Mesenchymal stem cell (in vitro differentiated cells and primary cell): ENCODE results near the gene PTPRD.

Experiments
- DNase-seq: peaks from one replicate; pipeline ENCODE4 v3.0.0-alpha.2; 2013
- H2AFZ ChIP-seq: one replicate; pipeline ENCODE4 v1.6.1; 2013; ENCODE audit warnings: low read depth, mild to moderate bottlenecking, control low read depth, inconsistent platforms, low read length, moderate library complexity
- H2AK5ac ChIP-seq: 2 replicates; pipeline ENCODE4 v1.6.1; 2013; ENCODE audit warnings: low read length, moderate library complexity, mild to moderate bottlenecking, inconsistent platforms; ENCODE audit not compliant: severe bottlenecking
- H2BK120ac ChIP-seq: one replicate; pipeline ENCODE4 v1.6.1; 2013; ENCODE audit warnings: low read depth, mild to moderate bottlenecking, inconsistent platforms, low read length, moderate library complexity
- H2BK12ac ChIP-seq, 2 experiments: one replicate each; pipeline ENCODE4 v1.6.1; 2013; ENCODE audit warnings: inconsistent platforms in 2 of 2, low read length in 2 of 2, mild to moderate bottlenecking in 2 of 2, moderate library complexity in 2 of 2, control low read depth in 1 of 2
- H2BK15ac ChIP-seq: one replicate; pipeline ENCODE4 v1.6.1; 2013; ENCODE audit warnings: mild to moderate bottlenecking, low read depth, inconsistent platforms; ENCODE audit not compliant: poor library complexity, severe bottlenecking
- H2BK5ac ChIP-seq: 2 replicates; pipeline ENCODE4 v1.6.1; 2013; ENCODE audit warnings: low read depth, mild to moderate bottlenecking, low read length, control low read depth, inconsistent platforms; ENCODE audit not compliant: poor library complexity, severe bottlenecking
- H3K14ac ChIP-seq, 2 experiments: one replicate each; pipeline ENCODE4 v1.6.1; 2013; ENCODE audit warnings: inconsistent platforms in 2 of 2, low read length in 2 of 2, control low read depth in 1 of 2, mild to moderate bottlenecking in 1 of 2, moderate library complexity in 1 of 2
- H3K18ac ChIP-seq, 2 experiments: one replicate each; pipeline ENCODE4 v1.6.1; 2013; ENCODE audit warnings: inconsistent platforms in 2 of 2, low read length in 2 of 2, control low read depth in 1 of 2, low read depth in 1 of 2, mild to moderate bottlenecking in 1 of 2
- H3K23ac ChIP-seq, 2 experiments: one replicate each; pipeline ENCODE4 v1.6.1; 2013; ENCODE audit warnings: inconsistent platforms in 2 of 2, low read length in 2 of 2, mild to moderate bottlenecking in 2 of 2, moderate library complexity in 2 of 2, control low read depth in 1 of 2
- H3K27ac ChIP-seq: 2 replicates; pipeline ENCODE4 v1.5.1; 2013; ENCODE audit warnings: mild to moderate bottlenecking, moderate library complexity, low read length, control low read depth, inconsistent platforms; ENCODE audit not compliant: poor library complexity, severe bottlenecking
- H3K27me3 ChIP-seq, 2 experiments: 2 replicates each; pipeline versions ENCODE4 v1.6.1 to v1.7.0; 2013; ENCODE audit warnings: low read length in 2 of 2, mild to moderate bottlenecking in 2 of 2, moderate library complexity in 2 of 2, control low read depth in 1 of 2, inconsistent platforms in 1 of 2; ENCODE audit not compliant: control insufficient read depth in 1 of 2, insufficient read depth in 1 of 2
- H3K36me3 ChIP-seq, 2 experiments: 2 replicates each; pipeline versions ENCODE4 v1.6.1 to v1.7.0; 2013; ENCODE audit warnings: low read length in 2 of 2, control low read depth in 1 of 2, inconsistent platforms in 1 of 2, low read depth in 1 of 2, mild to moderate bottlenecking in 1 of 2; ENCODE audit not compliant: insufficient read depth in 2 of 2, control insufficient read depth in 1 of 2
- H3K4ac ChIP-seq, 2 experiments: one replicate each; pipeline ENCODE4 v1.6.1; 2013; ENCODE audit warnings: inconsistent platforms in 2 of 2, low read length in 2 of 2, mild to moderate bottlenecking in 2 of 2, moderate library complexity in 2 of 2, control low read depth in 1 of 2, low read depth in 1 of 2
- H3K4me1 ChIP-seq: 2 replicates; pipeline ENCODE4 v1.6.1; 2013; ENCODE audit warnings: low read depth, low read length, control low read depth; ENCODE audit not compliant: control insufficient read depth, insufficient read depth
- H3K4me2 ChIP-seq: 2 replicates; pipeline ENCODE4 v1.6.1; 2013; ENCODE audit warnings: low read length, mild to moderate bottlenecking, inconsistent platforms; ENCODE audit not compliant: poor library complexity, severe bottlenecking
- H3K4me3 ChIP-seq, 2 experiments: 2 replicates each; pipeline versions ENCODE4 v1.5.1 to v1.7.0; 2013; ENCODE audit warnings: low read length in 2 of 2, mild to moderate bottlenecking in 2 of 2, control low read depth in 1 of 2, low read depth in 1 of 2; ENCODE audit not compliant: insufficient read depth in 1 of 2
- H3K79me1 ChIP-seq: replicated peaks from 2 replicates; pipeline ENCODE4 v1.6.1; 2013; ENCODE audit warnings: mild to moderate bottlenecking, control low read depth, low read length, inconsistent platforms; ENCODE audit not compliant: poor library complexity, severe bottlenecking
- H3K9ac ChIP-seq: 2 replicates; pipeline ENCODE4 v1.7.0; 2013; ENCODE audit warnings: mild to moderate bottlenecking, low read length, moderate library complexity
- H3K9me3 ChIP-seq: 2 replicates; pipeline ENCODE4 v1.7.0; 2013; ENCODE audit warnings: mild to moderate bottlenecking, low read length; ENCODE audit not compliant: control insufficient read depth
- H4K8ac ChIP-seq: one replicate; pipeline ENCODE4 v1.6.1; 2013; ENCODE audit warnings: inconsistent platforms, mild to moderate bottlenecking, low read length, moderate library complexity
- H4K91ac ChIP-seq: one replicate; pipeline ENCODE4 v1.6.1; 2013; ENCODE audit warnings: mild to moderate bottlenecking, low read length, inconsistent platforms
- WGBS: methylation state at CpG from one replicate; pipeline ENCODE4 v1.1.7; 2013; ENCODE audit warnings: mixed read lengths; 5-methylcytosine and 5-hydroxymethylcytosine counted together

The PTPRD gene

DNA sequence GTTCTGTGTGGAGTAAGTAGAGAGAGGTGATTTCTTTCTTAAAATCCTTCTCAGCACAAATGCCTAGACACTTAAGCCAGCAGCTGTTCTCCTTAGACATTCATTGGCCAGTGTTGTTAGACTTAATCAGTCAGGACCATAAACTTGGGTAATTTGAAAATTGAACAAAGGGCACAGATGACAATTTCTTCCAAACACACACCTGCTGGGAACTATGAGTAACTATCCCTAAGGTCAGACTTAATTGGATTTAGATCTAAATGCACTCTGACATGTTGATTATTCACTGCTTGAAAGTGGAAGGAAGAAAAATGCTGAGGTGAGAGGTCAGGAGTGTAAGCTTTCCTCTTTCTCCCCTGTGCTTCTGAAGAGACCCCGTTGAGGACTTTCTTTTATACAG lies 1729.5 kb downstream of the PTPRD start:
- H2BK120ac ChIP-seq = no peak overlapping the region
- no peaks in the 10 kb centered on the region for H3K27me3 ChIP-seq
- H4K91ac ChIP-seq = no peak overlapping the region
- no peak overlapping the region for H3K27ac ChIP-seq
- H3K4me2 ChIP-seq = no peak overlapping the region
- no peak overlapping the region for H3K23ac ChIP-seq
- no peaks in the 10 kb centered on the region for H3K79me1 ChIP-seq
- H2BK15ac ChIP-seq = no peak overlapping the region
- no peak overlapping the region for H3K14ac ChIP-seq
- DNase-seq = no peak
- no peak overlapping the region for H4K8ac ChIP-seq
- no peak overlapping the region for H3K4ac ChIP-seq
- no peak overlapping the region for H2AK5ac ChIP-seq
- H2AFZ ChIP-seq = no peak overlapping the region
- H3K9me3 ChIP-seq = no peaks in the 10 kb centered on the region
- H2BK5ac ChIP-seq = no peak overlapping the region
- H3K4me1 ChIP-seq = no peaks in the 10 kb centered on the region
- H3K9ac ChIP-seq = no peak overlapping the region
- no peak overlapping the region for H2BK12ac ChIP-seq
- no peak overlapping the region for H3K18ac ChIP-seq
- H3K4me3 ChIP-seq = no peak overlapping the region
- 100% methylated on average over 1 of the region's 1 CpG for WGBS
- no peaks in the 10 kb centered on the region for H3K36me3 ChIP-seq

DNA sequence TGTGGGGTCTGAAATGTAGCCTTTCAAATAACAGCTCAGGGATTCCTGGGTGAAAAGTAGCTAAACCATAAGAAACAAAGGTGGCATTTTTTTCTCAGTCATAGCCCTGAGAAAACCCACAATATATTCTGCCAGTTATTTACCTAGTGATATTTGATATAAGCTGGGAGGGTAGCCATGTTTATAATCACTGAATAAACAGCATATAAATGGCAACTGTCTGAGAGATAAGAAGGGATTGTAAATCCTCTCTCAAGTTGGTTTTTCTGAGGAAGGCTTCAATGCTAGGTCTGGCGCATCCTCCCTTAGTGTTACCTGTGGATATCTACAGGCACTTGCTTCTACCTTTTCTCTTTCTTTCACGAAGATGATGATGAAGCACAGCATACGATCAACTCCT lies 1732.7 kb downstream of the PTPRD start:
- Histone ChIP-seq H4K91ac (no peak overlapping the region), H3K9me3 (no peaks in the 10 kb centered on the region), H2AFZ (no peak overlapping the region), H2BK5ac (no peak overlapping the region), H2BK12ac (no peak overlapping the region), H3K4me1 (no peaks in the 10 kb centered on the region), H3K4me3 (no peak overlapping the region), H2BK120ac (no peak overlapping the region), H2BK15ac (no peak overlapping the region), H3K9ac (no peak overlapping the region), H3K36me3 (no peaks in the 10 kb centered on the region), H3K79me1 (no peaks in the 10 kb centered on the region), H2AK5ac (no peak overlapping the region), H3K23ac (no peak overlapping the region), H3K27me3 (no peaks in the 10 kb centered on the region), H4K8ac (no peak overlapping the region), H3K4ac (no peak overlapping the region), H3K27ac (no peak overlapping the region), H3K14ac (no peak overlapping the region), H3K4me2 (no peak overlapping the region), H3K18ac (no peak overlapping the region)
- WGBS = 100% methylated on average over 1 of the region's 3 CpGs
- no peak for DNase-seq

DNA sequence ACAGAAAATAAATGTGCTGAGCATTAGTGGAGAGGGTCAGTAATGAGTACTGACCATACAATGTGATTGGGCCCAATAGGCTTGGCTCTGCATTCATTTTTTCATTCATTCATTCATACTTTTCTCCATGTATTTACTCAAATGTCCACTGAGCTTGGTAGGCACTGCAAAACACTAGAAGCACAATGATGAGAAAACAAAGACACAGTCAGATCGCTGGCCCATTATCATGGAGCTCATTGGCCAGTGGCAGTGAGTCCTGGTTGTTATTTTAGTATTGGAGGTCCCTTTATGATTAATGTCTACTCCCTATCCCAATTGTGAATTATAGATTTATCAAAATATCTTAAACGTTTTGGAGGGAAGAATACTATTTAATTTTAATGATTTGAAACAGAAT lies 1733.5 kb downstream of the PTPRD start:
- WGBS = no CpG with 5 or more reads among the region's 2 CpGs
- Histone ChIP-seq H3K79me1 (no peaks in the 10 kb centered on the region), H3K27ac (no peak overlapping the region), H3K18ac (no peak overlapping the region), H3K14ac (no peak overlapping the region), H3K9me3 (no peaks in the 10 kb centered on the region), H2BK5ac (no peak overlapping the region), H3K27me3 (no peaks in the 10 kb centered on the region), H2AFZ (no peak overlapping the region), H2AK5ac (no peak overlapping the region), H3K4ac (no peak overlapping the region), H3K36me3 (no peaks in the 10 kb centered on the region), H3K4me3 (no peak overlapping the region), H3K4me2 (no peak overlapping the region), H4K8ac (no peak overlapping the region), H2BK12ac (no peak overlapping the region), H4K91ac (no peak overlapping the region), H3K9ac (no peak overlapping the region), H2BK15ac (no peak overlapping the region), H3K23ac (no peak overlapping the region), H2BK120ac (no peak overlapping the region), H3K4me1 (no peaks in the 10 kb centered on the region)
- DNase-seq = no peak

DNA sequence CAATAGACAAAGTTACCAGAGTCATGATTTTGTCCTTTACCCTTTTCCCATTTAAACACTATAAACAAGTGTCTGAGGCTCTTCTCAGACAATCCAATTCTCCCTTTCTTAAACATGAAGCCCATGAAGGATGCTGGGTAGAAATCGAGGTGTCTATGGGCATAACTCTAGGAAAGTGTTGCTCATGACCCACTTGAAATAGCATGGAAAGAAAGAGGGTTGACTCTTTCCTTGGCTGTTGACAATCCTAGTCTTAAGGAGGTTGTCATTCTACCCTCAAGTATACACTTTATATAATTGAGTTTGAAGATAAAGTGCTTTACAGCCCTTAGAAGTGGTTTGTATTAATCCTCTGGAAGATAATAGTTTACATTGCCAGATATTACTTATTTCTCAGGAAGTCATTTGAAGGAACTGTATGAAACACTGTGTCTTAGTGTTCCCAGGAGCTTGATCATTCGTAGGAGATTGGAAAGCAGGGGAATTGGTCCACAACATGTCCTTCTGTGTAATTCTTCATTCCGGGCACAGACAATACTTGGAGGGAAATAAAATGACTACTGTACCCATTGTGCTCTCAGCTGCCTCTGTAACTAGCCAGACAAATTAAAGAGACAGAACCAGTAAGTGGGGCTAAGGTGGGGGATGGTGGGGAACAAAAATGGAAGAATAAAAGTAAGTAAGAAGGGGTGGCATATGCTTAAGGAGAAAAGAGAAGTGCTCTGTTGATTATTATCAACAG lies 1734.9 kb downstream of the PTPRD start:
- Histone ChIP-seq H2BK15ac (no peak overlapping the region), H3K27ac (no peak overlapping the region), H3K27me3 (no peaks in the 10 kb centered on the region), H3K36me3 (no peaks in the 10 kb centered on the region), H3K9me3 (no peaks in the 10 kb centered on the region), H2AFZ (no peak overlapping the region), H2BK5ac (no peak overlapping the region), H3K4ac (no peak overlapping the region), H3K4me2 (no peak overlapping the region), H3K9ac (no peak overlapping the region), H3K23ac (no peak overlapping the region), H2BK120ac (no peak overlapping the region), H3K79me1 (no peaks in the 10 kb centered on the region), H2AK5ac (no peak overlapping the region), H4K91ac (no peak overlapping the region), H3K4me3 (no peak overlapping the region), H2BK12ac (no peak overlapping the region), H4K8ac (no peak overlapping the region), H3K4me1 (no peaks in the 10 kb centered on the region), H3K14ac (no peak overlapping the region), H3K18ac (no peak overlapping the region)
- WGBS = 62% methylated on average over 1 of the region's 3 CpGs
- no peak for DNase-seq
